Brain microvascular endothelial cell (primary cell): ENCODE results near the gene PIAS1.

Experiments used
- DNase-seq: peaks from one replicate; pipeline ENCODE4 v3.0.0-alpha.2; 2020
- H3K27ac ChIP-seq: fragments of 250-450 bp; sonication (Bioruptor Pico); 2 replicates; pipeline ENCODE4 v1.5.1; 2020; ENCODE audit warnings: mild to moderate bottlenecking, moderate library complexity
- H3K27me3 ChIP-seq: fragments of 250-450 bp; sonication (Bioruptor Pico); replicated peaks from 2 replicates; pipeline ENCODE4 v1.5.1; 2020; ENCODE audit warnings: mild to moderate bottlenecking
- H3K36me3 ChIP-seq: fragments of 250-450 bp; sonication (Bioruptor Pico); replicated peaks from 2 replicates; pipeline ENCODE4 v1.5.1; 2020; ENCODE audit warnings: mild to moderate bottlenecking
- H3K4me3 ChIP-seq: 2 replicates; pipeline ENCODE4 v1.5.1; 2011; ENCODE audit warnings: low read depth, mild to moderate bottlenecking, control low read depth, low read length, moderate library complexity
- in situ Hi-C: cut with HindIII; loops from 2 replicates; pipeline ENCODE4 v1.10.0; 2017; ENCODE audit warnings: low sequenced_read_pairs, low pct_ligation_motif_present
- TF ChIP-seq, protein P1 (sequence below): IDR thresholded peaks from 2 replicates; pipeline ENCODE4 v1.5.1; 2011; ENCODE audit warnings: low read depth, mild to moderate bottlenecking, moderate library complexity, low read length, control low read depth, inconsistent platforms; ENCODE audit errors: missing control alignments

PIAS1 gene

DNA sequence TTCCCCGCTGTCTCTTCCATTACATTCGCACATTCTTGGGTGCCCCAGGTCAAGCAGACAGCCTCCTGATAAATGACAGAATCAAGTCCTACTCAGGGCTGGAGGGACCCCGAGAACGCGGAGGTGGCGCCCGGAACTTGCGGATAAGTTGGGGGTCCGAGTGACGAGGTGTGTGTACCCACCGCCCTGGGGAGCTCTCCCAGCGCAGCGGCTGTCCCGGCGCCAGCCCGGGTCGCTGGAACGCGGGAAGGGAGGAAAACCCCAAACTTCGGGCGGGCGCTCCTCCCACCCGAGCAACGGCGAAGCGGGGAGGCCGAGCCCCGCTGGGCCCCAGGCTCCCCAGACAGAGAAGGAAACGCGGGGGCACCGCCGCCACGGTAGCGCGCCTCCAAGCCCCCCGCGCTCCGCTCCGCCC, 174.9 kb downstream of the PIAS1 start:
- H3K27ac ChIP-seq, result peak overlapping the region; percentile 76
- H3K4me3 ChIP-seq, result peak overlapping the region; percentile 77
- in situ Hi-C loops, result no loop called here
- no peaks in the 10 kb centered on the region for H3K27me3 ChIP-seq
- TF ChIP-seq, protein P1, sequence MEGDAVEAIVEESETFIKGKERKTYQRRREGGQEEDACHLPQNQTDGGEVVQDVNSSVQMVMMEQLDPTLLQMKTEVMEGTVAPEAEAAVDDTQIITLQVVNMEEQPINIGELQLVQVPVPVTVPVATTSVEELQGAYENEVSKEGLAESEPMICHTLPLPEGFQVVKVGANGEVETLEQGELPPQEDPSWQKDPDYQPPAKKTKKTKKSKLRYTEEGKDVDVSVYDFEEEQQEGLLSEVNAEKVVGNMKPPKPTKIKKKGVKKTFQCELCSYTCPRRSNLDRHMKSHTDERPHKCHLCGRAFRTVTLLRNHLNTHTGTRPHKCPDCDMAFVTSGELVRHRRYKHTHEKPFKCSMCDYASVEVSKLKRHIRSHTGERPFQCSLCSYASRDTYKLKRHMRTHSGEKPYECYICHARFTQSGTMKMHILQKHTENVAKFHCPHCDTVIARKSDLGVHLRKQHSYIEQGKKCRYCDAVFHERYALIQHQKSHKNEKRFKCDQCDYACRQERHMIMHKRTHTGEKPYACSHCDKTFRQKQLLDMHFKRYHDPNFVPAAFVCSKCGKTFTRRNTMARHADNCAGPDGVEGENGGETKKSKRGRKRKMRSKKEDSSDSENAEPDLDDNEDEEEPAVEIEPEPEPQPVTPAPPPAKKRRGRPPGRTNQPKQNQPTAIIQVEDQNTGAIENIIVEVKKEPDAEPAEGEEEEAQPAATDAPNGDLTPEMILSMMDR, result no peak
- DNase-seq, result no peak
- H3K36me3 ChIP-seq, result no peaks in the 10 kb centered on the region

DNA sequence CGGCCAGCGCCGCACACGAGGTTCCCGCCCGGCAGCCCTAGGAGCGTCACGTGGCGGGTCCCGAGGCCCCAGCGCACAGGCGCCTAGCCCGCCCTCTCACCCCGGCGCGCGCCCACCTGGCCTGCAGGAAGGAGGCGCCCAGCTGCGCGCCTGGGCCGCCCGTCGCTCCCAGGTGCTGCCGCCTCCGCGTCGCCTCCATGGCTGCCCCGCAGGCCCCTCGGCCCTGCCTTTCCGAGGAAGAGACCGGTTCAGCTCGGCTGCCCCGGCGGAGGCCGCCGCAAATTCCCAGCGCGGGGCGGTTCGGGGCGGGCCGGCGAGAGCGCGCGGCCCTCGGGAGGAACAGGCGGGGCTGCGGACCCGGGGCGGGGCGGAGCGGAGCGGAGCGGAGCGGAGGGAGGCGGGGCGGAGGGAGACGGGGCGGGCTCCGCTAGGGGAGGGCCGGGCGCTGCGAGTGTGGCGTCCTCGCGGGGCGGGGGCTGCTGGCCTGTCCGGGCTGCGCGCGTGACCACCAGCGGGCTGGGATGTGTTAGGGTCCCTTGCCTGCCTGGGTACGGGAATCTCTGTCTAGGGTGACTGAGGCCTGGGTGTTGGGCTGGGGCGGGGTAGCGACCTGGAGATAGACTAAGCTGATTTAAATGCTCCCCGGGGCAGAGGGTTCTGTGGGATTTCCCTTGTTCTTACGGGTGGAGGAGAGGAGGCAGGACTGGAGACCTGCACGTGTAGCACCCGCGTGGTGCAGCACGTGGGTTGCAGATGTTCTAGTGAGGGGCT, 175.5 kb downstream of the PIAS1 start, which contains the start of gene CLN6:
Gene CLN6 (minus strand): TSS at position 343 of the 771 bp plus-strand sequence. CDS start 144 bp downstream, at position 199.
- in situ Hi-C loops, result no loop called here
- DNase-seq, result peak; percentile 59
- no peaks in the 10 kb centered on the region for H3K27me3 ChIP-seq
- TF ChIP-seq, protein P1, result no peak
- no peaks in the 10 kb centered on the region for H3K36me3 ChIP-seq
- peak within 1 kb of the TSS; percentile 77 for H3K4me3 ChIP-seq
- H3K27ac ChIP-seq, result peak within 1 kb of the TSS; percentile 76

DNA sequence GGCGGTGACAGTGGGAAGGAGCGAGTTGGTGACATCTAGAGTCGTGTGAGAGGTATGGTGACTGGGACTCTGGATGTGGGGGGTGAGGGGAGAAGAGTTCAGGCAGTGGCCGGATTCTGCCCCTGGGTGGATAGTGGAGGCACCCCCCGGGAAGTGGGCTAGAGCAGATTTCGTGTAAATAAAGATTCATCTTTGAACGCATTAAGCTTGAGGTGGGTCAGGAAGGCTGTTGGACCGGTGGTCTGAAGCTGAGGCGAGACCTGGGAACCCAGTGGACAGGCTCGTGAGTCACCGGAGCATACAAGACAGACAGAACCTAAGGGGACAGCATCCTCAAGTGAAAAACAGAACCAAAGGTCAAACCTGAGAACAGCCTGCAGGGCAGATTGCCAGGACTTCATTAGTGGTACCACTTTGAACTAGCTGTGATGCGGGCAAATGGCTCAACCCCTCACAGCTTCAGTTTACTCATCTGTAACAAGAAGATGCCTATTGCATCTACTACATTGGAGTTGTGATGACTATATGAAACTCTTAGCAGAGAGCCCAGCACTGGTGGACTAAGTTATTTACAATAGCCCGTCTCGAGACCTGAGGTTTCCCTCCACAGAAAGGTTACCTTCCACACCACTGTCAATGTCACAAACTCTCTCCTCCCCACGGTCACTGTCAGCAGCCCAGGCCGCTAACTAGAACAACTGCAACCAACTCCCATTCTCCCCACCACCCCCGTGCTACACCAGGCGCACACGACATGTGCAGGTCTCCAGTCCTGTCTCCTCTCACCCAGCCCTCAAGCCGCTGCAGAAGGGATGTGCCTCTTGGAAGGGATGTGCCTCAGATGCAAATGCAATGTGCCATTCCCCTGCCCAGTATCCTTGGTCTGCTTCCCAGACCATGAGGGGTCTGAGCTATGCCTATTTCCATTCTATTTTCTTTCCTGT, 176.3 kb downstream of the PIAS1 start:
- no peak overlapping the region for H3K27ac ChIP-seq
- H3K4me3 ChIP-seq, result peak overlapping the region; percentile 71
- TF ChIP-seq, protein P1, result no peak
- in situ Hi-C loops, result no loop called here
- no peaks in the 10 kb centered on the region for H3K27me3 ChIP-seq
- DNase-seq, result no peak
- no peaks in the 10 kb centered on the region for H3K36me3 ChIP-seq

DNA sequence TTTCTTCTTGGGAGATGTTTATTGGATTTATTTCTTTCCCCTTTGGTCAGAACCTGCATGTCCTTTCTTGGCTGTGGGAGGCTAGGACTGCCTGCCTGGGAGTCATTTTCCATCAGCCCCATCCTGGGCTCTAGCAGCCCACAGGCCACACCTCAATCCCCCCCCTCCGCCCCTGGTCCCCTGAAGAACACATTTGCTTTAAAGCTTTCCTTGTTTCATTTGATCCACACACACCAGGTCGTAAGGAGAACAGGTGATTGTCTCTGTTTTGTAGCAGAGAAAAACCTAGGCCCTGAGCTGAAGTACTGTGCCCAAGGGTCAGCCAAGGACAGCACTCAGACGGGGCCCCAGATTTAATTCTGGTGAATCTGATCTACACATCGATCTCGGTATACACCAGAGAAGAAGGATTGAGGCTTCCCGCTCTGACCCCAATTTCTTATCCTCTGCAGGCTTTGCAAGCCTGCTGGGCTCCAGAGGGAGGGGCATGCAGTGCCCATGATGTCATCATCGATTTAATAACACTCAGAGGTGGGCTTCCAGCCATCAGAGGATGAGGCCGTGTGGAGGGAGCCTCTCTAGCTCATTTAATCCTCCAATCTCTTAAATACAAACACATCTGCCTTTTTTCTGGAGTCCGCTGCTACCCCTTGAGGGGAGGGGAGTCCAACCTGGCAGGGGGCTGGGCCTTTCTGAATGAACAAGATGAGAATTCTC, 177.1 kb downstream of the PIAS1 start:
- H3K27ac ChIP-seq, result no peak overlapping the region
- TF ChIP-seq, protein P1, result no peak
- in situ Hi-C loops, result no loop called here
- no peaks in the 10 kb centered on the region for H3K27me3 ChIP-seq
- H3K36me3 ChIP-seq, result no peaks in the 10 kb centered on the region
- H3K4me3 ChIP-seq, result no peak overlapping the region
- DNase-seq, result no peak

DNA sequence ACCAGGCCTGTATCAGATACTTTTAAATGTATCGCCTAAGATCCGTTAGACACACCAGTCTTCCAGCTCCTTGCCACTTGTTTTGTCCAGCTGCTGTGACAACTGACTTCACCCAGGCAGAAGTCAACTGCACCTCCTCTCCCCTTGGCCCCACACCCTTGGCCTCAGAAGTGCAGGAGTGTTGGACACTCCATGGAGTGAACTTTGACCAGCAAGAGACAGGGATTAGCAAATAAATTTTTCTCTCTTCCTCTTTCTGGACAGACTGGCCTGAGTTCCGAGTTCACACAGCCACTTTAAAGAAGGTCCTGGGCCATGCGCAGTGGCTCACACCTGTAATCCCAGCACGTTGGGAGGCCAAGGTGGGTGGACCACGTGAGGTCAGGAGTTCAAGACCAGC, 178.3 kb downstream of the PIAS1 start:
- Histone ChIP-seq H3K36me3 (no peaks in the 10 kb centered on the region), H3K27ac (no peak overlapping the region), H3K27me3 (no peaks in the 10 kb centered on the region), H3K4me3 (no peak overlapping the region)
- DNase-seq, result no peak
- in situ Hi-C loops, result no loop called here
- TF ChIP-seq, protein P1, result no peak
